GM11168 (cell line): ENCODE data around the gene RCN2.
"Not testable (repeated sequence)": the region's sequence is repeated elsewhere in the genome, so short reads cannot be mapped to it uniquely, and the experiment has no call there.

ENCODE experiments used
- in situ Hi-C: fragments of 300-500 bp; cut with MboI; formaldehyde crosslinking; loops from one replicate; pipeline ENCODE4 v1.12.0; 2022; ENCODE audit warnings: low sequenced_read_pairs; ENCODE audit not compliant: unreplicated experiment

Gene RCN2

DNA sequence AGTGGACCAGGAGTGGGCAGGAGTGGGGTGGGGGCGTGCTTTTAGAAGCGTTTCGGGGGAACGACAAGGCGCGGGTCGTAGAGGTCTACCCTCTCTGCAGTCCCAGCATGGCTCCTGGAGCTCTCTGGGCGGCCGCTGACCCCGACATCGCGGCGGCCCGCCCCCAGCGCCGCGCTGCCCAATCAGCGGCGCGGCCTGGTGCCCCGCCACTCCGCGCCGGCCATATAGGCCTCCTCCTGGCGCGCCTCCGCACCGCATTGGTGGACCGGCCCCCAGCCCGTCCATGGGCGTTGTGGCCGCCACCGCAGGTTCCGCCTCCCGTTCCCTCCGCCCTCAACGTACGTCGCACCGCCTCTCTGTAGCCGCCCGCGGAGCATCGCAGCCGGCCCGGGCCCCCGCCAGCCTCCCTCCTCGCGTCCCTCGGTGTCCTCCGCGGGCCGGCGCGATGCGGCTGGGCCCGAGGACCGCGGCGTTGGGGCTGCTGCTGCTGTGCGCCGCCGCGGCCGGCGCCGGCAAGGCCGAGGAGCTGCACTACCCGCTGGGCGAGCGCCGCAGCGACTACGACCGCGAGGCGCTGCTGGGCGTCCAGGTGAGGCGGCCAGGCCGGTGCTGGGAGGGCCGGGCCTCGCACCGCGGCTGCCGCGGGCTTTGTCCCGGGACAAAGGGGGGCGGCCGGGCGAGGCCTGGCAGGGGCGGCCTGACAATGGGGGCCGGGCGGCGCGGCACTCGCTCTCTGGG lies at the start of gene RCN2:
TSS of gene RCN2 (plus strand) at position 353 of the 738 bp plus-strand sequence. CDS start at position 446, 93 bp downstream.
- in situ Hi-C loops: no loop called here

DNA sequence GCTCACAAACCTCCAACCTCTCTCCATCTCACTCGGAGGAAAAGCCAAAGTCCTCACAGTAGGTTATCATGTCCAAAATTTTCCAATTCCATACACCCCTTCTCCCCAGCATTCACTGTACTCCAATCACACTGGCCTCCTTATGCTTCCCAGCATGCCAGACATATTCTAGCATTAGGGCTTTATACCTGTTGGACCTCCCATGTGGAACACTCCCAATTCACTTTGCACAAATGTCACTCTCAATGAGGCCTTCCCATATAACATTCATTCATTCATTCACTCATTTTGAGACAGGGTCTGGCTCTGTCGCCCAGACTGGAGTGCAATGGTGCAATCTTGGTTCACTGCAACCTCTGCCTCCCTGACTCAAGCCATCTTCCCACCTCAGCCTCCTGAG lies 46.3 kb upstream of the RCN2 start:
- in situ Hi-C loops: no loop called here

GRCh38 chr15:76887280-76888141 lies 44.0 kb upstream of the RCN2 start:
- in situ Hi-C loops: not testable (repeated sequence)

- in situ Hi-C loops: not testable (repeated sequence)
These were observed 38.7 kb upstream of the RCN2 start for GRCh38 chr15:76892836-76893235.

GRCh38 chr15:76894174-76894573 lies 37.4 kb upstream of the RCN2 start:
- in situ Hi-C loops: no loop called here

DNA sequence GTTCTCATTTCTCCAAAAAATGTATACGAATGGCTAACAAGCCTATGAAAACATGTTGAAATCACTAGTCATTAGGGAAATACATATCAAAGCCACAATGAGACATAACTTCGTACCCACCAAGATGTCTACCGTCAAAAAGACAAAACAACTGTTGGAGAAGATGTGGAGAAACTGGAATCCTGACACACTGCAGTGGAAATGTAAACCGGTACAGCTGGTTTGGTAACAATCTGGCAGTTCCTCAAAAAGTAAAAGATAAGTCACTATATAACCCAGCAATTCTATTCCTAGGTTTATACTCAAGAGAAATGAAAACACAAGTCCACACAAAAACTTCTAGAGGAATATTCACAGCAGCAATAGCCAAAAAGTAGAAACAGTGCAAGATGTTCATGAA lies 33.4 kb upstream of the RCN2 start:
- in situ Hi-C loops: no loop called here

DNA sequence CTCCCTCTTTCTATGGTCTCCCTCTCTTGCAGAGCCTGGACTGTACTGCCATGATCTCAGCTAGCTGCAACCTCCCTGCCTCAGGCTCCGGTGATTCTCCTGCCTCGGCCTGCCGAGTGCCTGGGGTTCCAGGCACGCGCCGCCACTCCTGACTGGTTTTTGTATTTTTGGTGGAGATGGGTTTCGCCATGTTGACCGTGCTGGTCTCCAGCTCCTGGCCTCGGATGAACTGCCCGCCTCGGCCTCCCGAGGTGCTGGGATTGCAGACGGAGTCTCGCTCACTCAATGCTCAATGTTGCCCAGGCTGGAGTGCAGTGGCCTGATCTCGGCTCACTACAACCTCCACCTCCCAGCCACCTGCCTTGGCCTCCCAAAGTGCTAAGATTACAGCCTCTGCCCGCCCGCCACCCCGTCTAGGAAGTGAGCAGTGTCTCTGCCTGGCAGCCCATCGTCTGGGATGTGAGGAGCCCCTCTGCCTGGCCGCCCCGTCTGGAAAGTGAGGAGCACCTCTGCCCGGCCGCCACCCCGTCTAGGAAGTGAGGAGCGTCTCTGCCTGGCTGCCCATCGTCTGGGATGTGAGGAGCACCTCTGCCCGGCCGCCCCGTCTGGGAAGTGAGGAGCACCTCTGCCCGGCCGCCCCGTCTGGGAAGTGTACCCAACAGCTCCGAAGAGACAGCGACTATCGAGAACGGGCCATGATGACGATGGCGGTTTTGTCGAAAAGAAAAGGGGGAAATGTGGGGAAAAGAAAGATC lies 32.2 kb upstream of the RCN2 start:
- in situ Hi-C loops: not testable (repeated sequence)

DNA sequence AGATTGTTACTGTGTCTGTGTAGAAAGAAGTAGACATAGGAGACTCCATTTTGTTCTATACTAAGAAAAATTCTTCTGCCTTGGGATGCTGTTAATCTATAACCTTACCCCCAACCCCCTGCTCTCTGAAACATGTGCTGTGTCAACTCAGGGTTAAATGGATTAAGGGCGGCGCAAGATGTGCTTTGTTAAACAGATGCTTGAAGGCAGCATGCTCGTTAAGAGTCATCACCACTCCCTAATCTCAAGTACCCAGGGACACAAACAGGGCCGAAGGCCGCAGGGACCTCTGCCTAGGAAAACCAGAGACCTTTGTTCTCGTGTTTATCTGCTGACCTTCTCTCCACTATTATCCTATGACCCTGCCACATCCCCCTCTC lies 31.6 kb upstream of the RCN2 start:
- in situ Hi-C loops: not testable (repeated sequence)

- in situ Hi-C loops: no loop called here
These were observed 29.6 kb upstream of the RCN2 start for GRCh38 chr15:76901965-76902364.

- in situ Hi-C loops: no loop called here
These were observed 28.3 kb upstream of the RCN2 start for GRCh38 chr15:76903251-76903681.

DNA sequence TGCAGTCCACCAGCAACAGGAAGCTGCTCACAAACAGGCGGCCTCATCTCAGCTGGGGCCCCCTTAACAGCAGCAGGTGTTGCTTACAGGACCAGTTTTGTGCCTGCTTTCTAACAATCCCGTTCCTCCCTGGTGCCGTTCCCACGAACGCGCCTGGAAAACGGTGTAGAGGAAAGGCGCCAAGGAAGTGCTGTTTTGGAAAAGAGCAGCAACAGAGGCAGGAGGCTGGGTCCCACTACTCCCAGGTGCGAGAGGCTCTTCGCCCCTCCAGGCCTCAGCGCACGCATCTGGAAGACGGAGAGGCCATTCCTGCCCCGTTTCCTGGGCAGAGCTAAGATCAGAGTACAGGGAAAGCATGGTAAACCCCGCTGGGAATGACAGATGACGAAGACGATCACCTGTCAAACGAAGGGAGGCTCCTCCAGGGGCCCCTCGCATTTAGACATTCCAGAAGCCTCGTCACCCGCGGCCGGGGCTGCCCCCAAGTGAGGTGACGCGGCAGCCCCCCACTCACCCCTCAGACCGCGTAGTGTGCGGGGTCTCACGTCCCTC lies 27.0 kb upstream of the RCN2 start:
- in situ Hi-C loops: no loop called here

- in situ Hi-C loops: no loop called here
These were observed 26.3 kb upstream of the RCN2 start, which contains the start of gene SCAPER for GRCh38 chr15:76905013-76905839. SCAPER (minus strand) TSS chr15:76905340; CDS start chr15:76883817, 21,523 bp downstream.

DNA sequence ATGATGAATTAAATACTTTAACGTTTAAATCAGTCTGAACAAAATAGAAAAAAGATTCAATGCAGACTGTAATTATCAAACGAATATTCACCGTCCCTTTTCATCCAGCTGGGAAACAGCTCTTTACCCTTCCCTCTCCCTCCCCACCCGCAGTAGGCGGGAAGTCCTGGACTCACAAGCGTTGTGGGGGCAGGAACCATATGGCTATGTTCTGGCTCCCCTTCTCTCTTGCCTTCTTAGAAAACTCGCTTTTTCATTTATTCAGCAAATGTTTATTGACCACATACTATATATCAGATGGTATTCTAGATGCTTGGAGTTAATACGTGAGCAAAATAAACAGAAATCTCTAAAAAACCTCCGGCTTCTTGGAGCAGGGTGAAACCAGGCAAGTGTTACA lies 25.7 kb upstream of the RCN2 start:
- in situ Hi-C loops: no loop called here

GRCh38 chr15:76912430-76912829 lies 19.1 kb upstream of the RCN2 start:
- in situ Hi-C loops: no loop called here

DNA sequence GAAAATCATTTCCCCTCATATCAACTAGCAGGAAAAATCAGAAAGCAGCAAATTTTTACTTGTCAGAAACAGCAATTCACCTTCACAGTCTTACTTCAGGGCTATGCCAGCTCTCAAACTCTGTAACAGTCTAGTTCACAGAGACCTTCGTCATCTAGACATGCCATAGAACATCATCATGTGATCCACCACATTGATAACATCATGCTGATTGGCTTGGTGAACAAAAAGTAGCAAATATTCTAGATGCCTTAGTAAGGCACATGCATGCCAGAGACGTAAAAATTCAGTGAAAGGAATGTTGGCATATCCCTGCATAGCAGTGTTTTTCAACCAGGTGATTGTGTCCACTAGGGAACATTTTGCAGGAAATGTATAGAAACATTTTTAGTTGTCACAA lies 17.8 kb upstream of the RCN2 start:
- in situ Hi-C loops: no loop called here

DNA sequence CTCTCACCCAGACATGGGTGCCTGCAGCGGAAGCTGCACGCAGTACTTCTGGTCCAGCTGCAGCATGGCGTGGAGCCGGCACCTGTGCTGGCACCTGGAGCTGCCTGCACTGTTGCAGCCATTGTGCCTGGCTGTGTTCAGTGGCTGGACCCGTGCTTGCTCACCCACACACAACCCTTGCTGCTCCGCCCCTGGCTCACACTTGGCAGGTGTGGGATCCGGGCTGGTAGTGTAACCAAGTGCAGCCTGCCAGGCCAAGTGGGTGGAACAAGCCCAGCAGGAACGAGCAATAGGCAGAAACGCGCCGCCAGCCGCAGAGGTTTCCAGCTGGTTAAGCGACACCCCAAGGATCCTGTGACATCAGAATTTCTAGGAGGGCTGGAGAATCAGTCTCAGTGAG lies 15.2 kb upstream of the RCN2 start:
- in situ Hi-C loops: no loop called here

- in situ Hi-C loops: no loop called here
These were observed 3.3 kb upstream of the RCN2 start for GRCh38 chr15:76928201-76928600.

GRCh38 chr15:76929011-76929760 lies 2.4 kb upstream of the RCN2 start:
- in situ Hi-C loops: no loop called here
